Central memory CD8-positive, alpha-beta T cell (primary cell): ENCODE data around the gene ANAPC2.
"Not testable (repeated sequence)": the region's sequence is repeated elsewhere in the genome, so short reads cannot be mapped to it uniquely, and the experiment has no call there.

Experiments used
- ATAC-seq: fragments of 150-1000 bp; cut with Tn5 transposase; replicated peaks from 2 replicates; pipeline ENCODE4 v1.10.0; 2022; ENCODE audit warnings: mild to moderate bottlenecking, moderate FRiP score, moderate number of reproducible peaks; ENCODE audit not compliant: poor library complexity, severe bottlenecking; ENCODE audit errors: extremely low read depth
- DNase-seq, 2 donors: peaks; one replicate each; pipeline ENCODE4 v3.0.0; 2021; ENCODE audit warnings: low spot score in 2 of 2
- H3K27ac Mint-ChIP-seq: one replicate; pipeline ENCODE4 v1.8.0; 2022; ENCODE audit warnings: low read depth, mild to moderate bottlenecking, moderate library complexity, mixed read lengths
- H3K27me3 Mint-ChIP-seq: one replicate; pipeline ENCODE4 v1.8.0; 2022; ENCODE audit warnings: mixed read lengths
- H3K36me3 Mint-ChIP-seq: one replicate; pipeline ENCODE4 v1.8.0; 2022; ENCODE audit warnings: mild to moderate bottlenecking, moderate library complexity, mixed read lengths; ENCODE audit not compliant: insufficient read depth
- H3K4me1 Mint-ChIP-seq: one replicate; pipeline ENCODE4 v1.8.0; 2022; ENCODE audit warnings: mixed read lengths
- H3K4me3 Mint-ChIP-seq: one replicate; pipeline ENCODE4 v1.8.0; 2022; ENCODE audit warnings: mild to moderate bottlenecking, moderate library complexity, mixed read lengths
- H3K9me3 Mint-ChIP-seq: one replicate; pipeline ENCODE4 v1.8.0; 2022; ENCODE audit warnings: mixed read lengths

The ANAPC2 gene

DNA sequence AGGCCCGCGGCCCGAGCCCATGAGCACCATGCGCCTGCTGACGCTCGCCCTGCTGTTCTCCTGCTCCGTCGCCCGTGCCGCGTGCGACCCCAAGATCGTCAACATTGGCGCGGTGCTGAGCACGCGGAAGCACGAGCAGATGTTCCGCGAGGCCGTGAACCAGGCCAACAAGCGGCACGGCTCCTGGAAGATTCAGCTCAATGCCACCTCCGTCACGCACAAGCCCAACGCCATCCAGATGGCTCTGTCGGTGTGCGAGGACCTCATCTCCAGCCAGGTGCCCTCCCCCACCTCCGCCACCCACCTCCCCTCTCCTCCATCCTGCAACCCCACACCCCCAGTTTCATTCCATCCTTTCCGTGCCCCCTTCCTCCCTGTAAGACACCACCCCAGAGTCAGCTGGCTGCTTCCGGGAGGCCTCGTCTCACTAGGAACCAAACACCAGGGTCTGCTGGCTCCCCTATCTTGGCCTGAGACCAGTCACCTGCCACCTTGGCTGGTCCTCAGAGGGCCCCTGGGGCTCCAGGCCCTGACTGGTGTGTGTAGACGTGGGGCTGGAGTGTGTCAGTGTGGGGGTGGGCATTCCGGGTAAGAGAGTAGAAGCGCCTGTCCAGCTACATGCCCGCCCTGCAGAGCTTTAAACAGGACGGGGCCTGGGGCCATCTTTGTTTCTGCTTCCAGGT is 48.8 kb downstream of the ANAPC2 start:
- ATAC-seq: no peak
- Mint-ChIP-seq H3K27me3 (peaks cover 81% of the 10 kb centered on the region), H3K27ac (no peak overlapping the region), H3K4me1 (no peaks in the 10 kb centered on the region), H3K4me3 (no peak overlapping the region), H3K9me3 (no peaks in the 10 kb centered on the region), H3K36me3 (peaks cover 16% of the 10 kb centered on the region)
- no peak for DNase-seq

DNA sequence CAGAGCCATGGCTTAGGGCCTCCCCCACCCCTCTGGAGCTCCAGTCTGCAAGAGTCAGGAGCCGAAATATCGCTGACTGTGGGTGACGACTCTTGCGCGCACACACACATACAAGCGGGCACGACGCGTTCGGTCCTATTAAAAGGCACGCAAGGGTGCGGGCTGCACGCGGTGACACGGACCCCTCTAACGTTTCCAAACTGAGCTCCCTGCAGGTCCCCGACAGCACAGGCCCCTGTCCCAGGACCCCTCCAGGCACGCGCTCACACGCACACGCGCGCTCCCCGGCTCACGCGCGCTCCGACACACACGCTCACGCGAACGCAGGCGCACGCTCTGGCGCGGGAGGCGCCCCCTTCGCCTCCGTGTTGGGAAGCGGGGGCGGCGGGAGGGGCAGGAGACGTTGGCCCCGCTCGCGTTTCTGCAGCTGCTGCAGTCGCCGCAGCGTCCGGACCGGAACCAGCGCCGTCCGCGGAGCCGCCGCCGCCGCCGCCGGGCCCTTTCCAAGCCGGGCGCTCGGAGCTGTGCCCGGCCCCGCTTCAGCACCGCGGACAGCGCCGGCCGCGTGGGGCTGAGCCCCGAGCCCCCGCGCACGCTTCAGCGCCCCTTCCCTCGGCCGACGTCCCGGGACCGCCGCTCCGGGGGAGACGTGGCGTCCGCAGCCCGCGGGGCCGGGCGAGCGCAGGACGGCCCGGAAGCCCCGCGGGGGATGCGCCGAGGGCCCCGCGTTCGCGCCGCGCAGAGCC is 49.5 kb downstream of the ANAPC2 start, which contains the start of gene GRIN1:
Gene GRIN1, plus strand, starts transcription at position 433 of the 746 bp plus-strand sequence. CDS start 333 bp downstream, outside the sequence.
- no peaks in the 10 kb centered on the region for H3K9me3 Mint-ChIP-seq
- H3K27me3 Mint-ChIP-seq: peaks cover 78% of the 10 kb centered on the region
- peaks cover 16% of the 10 kb centered on the region for H3K36me3 Mint-ChIP-seq
- DNase-seq (no peak), ATAC-seq (peak; percentile 24)
- no peak within 1 kb of the TSS for H3K27ac Mint-ChIP-seq
- no peaks in the 10 kb centered on the region for H3K4me1 Mint-ChIP-seq
- no peak within 1 kb of the TSS for H3K4me3 Mint-ChIP-seq

GRCh38 chr9:137138058-137138721 is 50.2 kb downstream of the ANAPC2 start:
- peaks cover 71% of the 10 kb centered on the region for H3K27me3 Mint-ChIP-seq
- H3K27ac Mint-ChIP-seq: no peak overlapping the region
- peaks cover 16% of the 10 kb centered on the region for H3K36me3 Mint-ChIP-seq
- no peak for DNase-seq
- ATAC-seq: no peak
- H3K4me1 Mint-ChIP-seq: no peaks in the 10 kb centered on the region
- no peaks in the 10 kb centered on the region for H3K9me3 Mint-ChIP-seq
- no peak overlapping the region for H3K4me3 Mint-ChIP-seq

DNA sequence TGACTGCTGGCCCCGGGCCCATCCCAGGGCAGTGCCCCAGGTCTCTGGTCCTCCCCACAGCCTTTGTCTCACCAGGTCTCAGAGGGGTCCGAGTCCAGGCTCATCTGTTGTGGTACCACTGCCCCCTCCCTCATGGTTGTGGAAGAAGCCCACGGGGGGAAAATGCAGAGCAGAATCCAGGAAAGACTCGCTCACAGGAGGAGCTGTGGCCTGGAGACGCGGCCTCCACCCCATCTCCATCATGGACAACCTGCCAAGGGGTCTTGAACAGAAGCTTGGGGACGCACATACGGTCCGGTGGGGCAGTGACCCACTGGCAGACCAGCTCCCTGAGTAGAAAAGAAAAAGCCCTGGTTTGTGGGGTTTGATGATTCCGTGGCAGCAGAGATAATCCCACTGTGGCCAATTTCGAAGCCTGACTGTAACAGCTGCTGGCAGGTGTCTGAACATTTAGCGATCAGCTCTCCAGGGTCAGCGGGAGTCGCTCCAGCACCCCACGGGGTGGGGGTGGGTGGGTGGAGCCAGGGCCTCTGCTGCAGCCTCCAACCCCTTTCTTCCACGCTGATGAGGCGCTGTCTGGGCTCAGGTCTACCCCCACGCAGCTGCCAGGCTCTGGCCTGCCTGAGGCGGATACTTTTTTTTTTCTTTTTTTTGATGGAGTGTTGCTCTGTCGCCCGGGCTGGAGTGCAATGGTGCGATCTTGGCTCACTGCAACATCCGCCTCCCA is 51.3 kb downstream of the ANAPC2 start:
- peaks cover 69% of the 10 kb centered on the region for H3K27me3 Mint-ChIP-seq

DNA sequence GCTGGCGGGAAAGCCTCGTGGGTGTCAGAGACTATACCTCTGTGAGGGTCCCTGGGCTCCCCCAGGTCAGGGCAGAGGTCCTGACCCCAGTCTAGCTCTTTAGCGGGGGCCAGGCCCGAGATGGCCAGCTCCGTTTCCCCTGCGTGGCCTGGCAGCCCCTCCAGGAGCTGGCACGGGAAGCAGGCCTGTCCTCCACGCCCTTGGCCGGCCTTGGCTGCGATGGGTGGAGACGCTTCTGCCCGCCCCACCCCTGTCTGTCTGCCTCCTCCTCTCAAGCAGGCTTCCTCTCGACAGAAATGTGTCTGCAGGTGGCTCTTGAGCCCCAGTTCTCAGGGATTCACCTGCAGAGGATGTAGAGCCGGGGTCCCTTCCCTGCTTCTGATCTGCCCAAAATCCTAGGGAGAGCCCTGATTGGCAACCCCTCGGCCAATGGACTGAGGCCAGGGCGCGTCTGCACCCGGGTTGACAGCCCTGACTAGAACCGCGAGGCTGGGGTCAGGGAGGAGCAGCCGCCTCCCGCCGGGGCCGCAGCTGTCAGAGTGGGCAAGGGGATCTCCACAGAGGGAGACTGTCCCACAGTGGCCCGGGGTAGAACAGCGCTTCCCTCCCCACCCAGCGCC is 52.0 kb downstream of the ANAPC2 start:
- no peak overlapping the region for H3K4me3 Mint-ChIP-seq
- H3K27ac Mint-ChIP-seq: no peak overlapping the region
- H3K4me1 Mint-ChIP-seq: no peaks in the 10 kb centered on the region
- H3K36me3 Mint-ChIP-seq: peaks cover 16% of the 10 kb centered on the region
- ATAC-seq (no peak), DNase-seq (no peak)
- peaks cover 62% of the 10 kb centered on the region for H3K27me3 Mint-ChIP-seq
- H3K9me3 Mint-ChIP-seq: no peaks in the 10 kb centered on the region

More for the DNA sequence above, 51.3 kb downstream of the ANAPC2 start:
- H3K36me3 Mint-ChIP-seq: peaks cover 14% of the 10 kb centered on the region
- no peaks in the 10 kb centered on the region for H3K4me1 Mint-ChIP-seq
- H3K9me3 Mint-ChIP-seq: no peaks in the 10 kb centered on the region
- ATAC-seq: no peak
- DNase-seq: no peak
- no peak overlapping the region for H3K4me3 Mint-ChIP-seq
- no peak overlapping the region for H3K27ac Mint-ChIP-seq

GRCh38 chr9:137135154-137135553 is 53.2 kb downstream of the ANAPC2 start:
- peaks cover 54% of the 10 kb centered on the region for H3K27me3 Mint-ChIP-seq
- not testable (repeated sequence) for ATAC-seq, H3K4me3 Mint-ChIP-seq, DNase-seq, H3K27ac Mint-ChIP-seq, H3K4me1 Mint-ChIP-seq, H3K9me3 Mint-ChIP-seq
- peaks cover 16% of the 10 kb centered on the region for H3K36me3 Mint-ChIP-seq

DNA sequence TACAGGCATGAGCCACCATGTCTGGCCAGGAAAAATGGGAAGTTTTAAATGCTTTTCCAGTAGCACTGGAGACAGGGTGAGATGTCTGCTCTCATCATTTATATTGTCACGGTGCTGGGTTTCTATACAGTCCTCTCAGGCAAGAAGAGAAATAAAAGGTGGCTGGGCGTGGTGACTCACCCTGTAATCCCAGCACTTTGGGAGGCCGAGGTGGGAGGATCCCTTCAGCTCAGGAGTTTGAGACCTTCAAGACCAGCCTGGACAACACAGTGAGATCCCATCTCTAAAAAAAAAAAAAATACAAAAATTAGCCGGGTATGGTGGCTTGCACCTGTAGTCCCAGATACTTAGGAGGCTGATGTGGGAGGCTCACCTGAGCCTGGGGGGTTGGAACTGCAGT is 54.2 kb downstream of the ANAPC2 start:
- Mint-ChIP-seq H3K27ac (no peak overlapping the region), H3K27me3 (peaks cover 46% of the 10 kb centered on the region)

GRCh38 chr9:137130176-137130755 is 58.1 kb downstream of the ANAPC2 start:
- ATAC-seq: no peak

More for the DNA sequence above, 54.2 kb downstream of the ANAPC2 start:
- DNase-seq (no peak), ATAC-seq (no peak)
- Mint-ChIP-seq H3K9me3 (no peaks in the 10 kb centered on the region), H3K4me1 (peaks cover 5% of the 10 kb centered on the region), H3K36me3 (peaks cover 13% of the 10 kb centered on the region), H3K4me3 (no peak overlapping the region)

DNA sequence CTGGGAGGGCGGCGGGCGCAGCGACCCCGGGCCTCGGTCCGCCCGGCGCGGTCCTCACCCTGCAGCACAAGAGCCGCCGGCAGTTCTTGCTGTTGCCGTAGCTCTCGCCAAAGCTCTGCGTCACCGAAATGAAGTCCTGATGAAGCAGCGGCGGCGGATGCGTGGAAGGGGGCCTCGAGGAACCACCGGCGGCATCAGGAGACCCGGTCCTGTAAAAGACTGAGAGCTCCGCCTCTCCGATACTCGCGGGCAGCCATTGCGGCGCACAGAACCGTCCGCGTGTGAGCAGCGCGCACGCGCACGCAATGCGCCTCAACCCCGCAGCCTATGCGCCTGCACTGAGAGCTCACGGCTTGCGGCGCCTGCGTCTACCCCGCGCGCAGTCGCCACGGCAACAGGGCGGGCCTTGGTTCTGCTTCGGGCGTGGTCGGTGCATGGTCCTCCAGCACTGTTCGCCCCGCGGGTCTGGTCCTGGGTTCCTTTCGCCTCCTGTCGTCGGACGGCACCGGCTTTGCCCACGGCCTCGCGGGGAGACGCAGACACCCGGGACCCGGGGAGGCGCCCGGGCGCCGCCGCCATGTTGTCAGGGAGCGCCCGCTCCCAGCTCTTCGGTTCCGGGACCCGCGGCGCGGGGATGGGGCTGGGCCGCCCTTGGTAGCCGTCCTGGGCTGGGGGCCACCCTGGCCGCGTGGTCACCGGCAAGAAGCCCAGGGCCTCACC is 58.7 kb downstream of the ANAPC2 start:
- peaks cover 10% of the 10 kb centered on the region for H3K27me3 Mint-ChIP-seq
- DNase-seq (peak; percentile 76 to 84), ATAC-seq (peak; percentile 96)
- H3K36me3 Mint-ChIP-seq: peaks cover 18% of the 10 kb centered on the region
- H3K4me3 Mint-ChIP-seq: peak overlapping the region; percentile 79
- peaks cover 30% of the 10 kb centered on the region for H3K4me1 Mint-ChIP-seq
- H3K9me3 Mint-ChIP-seq: no peaks in the 10 kb centered on the region
- H3K27ac Mint-ChIP-seq: peak overlapping the region; percentile 90

More at GRCh38 chr9:137130176-137130755, 58.1 kb downstream of the ANAPC2 start:
- no peaks in the 10 kb centered on the region for H3K9me3 Mint-ChIP-seq
- H3K36me3 Mint-ChIP-seq: peaks cover 18% of the 10 kb centered on the region
- no peak for DNase-seq
- peaks cover 30% of the 10 kb centered on the region for H3K4me1 Mint-ChIP-seq
- H3K4me3 Mint-ChIP-seq: peak overlapping the region; percentile 73
- peak overlapping the region; percentile 53 for H3K27ac Mint-ChIP-seq
- H3K27me3 Mint-ChIP-seq: peaks cover 17% of the 10 kb centered on the region

GRCh38 chr9:137128862-137129455 is 59.4 kb downstream of the ANAPC2 start:
- ATAC-seq (peak; percentile 21), DNase-seq (no peak)
- Mint-ChIP-seq H3K27me3 (peaks cover 7% of the 10 kb centered on the region), H3K36me3 (peaks cover 18% of the 10 kb centered on the region), H3K4me3 (peak overlapping the region; percentile 79), H3K27ac (peak overlapping the region; percentile 90), H3K9me3 (no peaks in the 10 kb centered on the region), H3K4me1 (peaks cover 30% of the 10 kb centered on the region)
